Fibroblast of mammary gland (primary cell): ENCODE measurements around the gene ADM2.
A peak's percentile ranks its signal among the peaks of the same experiment; 100 is the strongest.

Experiments
- DNase-seq: peaks from one replicate; pipeline ENCODE4 v3.0.0-alpha.2; 2010; ENCODE audit warnings: low read depth
- H3K4me3 ChIP-seq: 2 replicates; pipeline ENCODE4 v1.5.1; 2011; ENCODE audit warnings: low read depth, mild to moderate bottlenecking, low read length, moderate library complexity; ENCODE audit not compliant: control insufficient read depth
- TF ChIP-seq, protein P1 (sequence below): conservative IDR thresholded peaks from 2 replicates; pipeline ENCODE4 v1.5.1; 2011; ENCODE audit warnings: low read depth, low read length, inconsistent platforms; ENCODE audit not compliant: control insufficient read depth, insufficient read depth

Gene ADM2

DNA sequence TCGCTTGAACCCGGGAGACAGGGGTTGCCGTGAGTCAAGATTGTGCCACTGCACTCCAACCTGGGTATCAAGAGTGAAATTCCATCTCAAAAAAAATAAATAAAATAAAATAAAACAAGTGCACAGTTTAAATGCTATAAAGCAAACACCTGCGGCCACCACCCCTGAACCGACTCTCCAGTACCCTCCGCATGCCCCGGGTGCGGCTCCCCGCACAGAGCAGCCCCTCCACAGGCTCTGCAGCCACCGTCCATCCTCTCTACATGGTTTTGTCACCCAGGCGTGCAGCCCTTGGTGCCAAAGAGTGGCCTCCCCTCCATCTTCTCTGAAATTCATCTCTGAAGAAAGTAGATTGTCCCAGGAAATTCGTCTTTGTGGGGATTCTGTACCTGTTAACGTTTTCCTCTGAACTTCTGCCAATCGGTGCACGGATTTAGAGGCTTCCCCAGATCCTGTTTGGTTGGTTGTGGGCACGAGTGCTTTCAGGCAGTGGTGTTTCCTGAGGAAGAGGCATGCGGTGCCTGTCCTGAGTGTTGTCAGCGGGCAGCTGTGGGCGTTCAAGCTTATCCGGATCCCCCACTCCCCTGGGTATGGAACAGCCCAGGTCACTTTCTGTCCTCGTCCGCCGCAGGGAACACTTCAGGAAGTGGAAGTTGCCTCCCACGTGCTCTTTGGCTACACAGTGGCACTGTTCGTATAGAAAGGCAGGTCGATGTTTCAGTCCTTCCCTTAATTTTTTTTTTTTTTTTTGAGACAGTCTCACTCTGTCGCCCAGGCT is 9.4 kb downstream of the ADM2 start:
- no peak overlapping the region for H3K4me3 ChIP-seq
- TF ChIP-seq, protein P1, sequence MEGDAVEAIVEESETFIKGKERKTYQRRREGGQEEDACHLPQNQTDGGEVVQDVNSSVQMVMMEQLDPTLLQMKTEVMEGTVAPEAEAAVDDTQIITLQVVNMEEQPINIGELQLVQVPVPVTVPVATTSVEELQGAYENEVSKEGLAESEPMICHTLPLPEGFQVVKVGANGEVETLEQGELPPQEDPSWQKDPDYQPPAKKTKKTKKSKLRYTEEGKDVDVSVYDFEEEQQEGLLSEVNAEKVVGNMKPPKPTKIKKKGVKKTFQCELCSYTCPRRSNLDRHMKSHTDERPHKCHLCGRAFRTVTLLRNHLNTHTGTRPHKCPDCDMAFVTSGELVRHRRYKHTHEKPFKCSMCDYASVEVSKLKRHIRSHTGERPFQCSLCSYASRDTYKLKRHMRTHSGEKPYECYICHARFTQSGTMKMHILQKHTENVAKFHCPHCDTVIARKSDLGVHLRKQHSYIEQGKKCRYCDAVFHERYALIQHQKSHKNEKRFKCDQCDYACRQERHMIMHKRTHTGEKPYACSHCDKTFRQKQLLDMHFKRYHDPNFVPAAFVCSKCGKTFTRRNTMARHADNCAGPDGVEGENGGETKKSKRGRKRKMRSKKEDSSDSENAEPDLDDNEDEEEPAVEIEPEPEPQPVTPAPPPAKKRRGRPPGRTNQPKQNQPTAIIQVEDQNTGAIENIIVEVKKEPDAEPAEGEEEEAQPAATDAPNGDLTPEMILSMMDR = no peak
- DNase-seq = no peak

DNA sequence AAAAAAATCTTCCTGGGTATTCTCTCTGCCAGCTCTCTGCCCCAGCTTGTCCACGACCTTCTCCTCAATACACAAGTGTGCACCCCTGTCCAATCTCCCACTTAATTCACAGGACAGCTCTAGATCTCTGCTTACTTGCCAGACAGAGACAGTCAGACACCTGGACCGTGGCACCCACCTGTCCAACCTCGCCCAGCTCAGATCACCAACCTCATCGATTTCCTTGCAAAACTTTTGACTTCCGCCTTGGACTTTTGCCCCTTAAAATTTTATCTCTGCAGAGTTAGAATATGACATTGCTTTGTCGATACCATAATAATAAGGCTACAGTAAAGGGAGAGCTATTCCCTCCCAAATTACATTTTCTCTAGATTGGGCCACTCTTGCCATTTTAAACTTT is 15.8 kb downstream of the ADM2 start:
- H3K4me3 ChIP-seq = no peak overlapping the region
- TF ChIP-seq, protein P1 = no peak
- no peak for DNase-seq

- DNase-seq = peak; percentile 66
- TF ChIP-seq, protein P1 = peak; percentile 85
- H3K4me3 ChIP-seq = no peak overlapping the region
These were observed 17.1 kb downstream of the ADM2 start for GRCh38 chr22:50498322-50498890.

GRCh38 chr22:50500452-50500851 is 19.1 kb downstream of the ADM2 start:
- no peak for DNase-seq
- TF ChIP-seq, protein P1 = no peak
- no peak overlapping the region for H3K4me3 ChIP-seq

- DNase-seq = no peak
- H3K4me3 ChIP-seq = no peak overlapping the region
- TF ChIP-seq, protein P1 = no peak
These were observed 20.8 kb downstream of the ADM2 start for GRCh38 chr22:50502096-50502495.

- no peak overlapping the region for H3K4me3 ChIP-seq
- TF ChIP-seq, protein P1 = no peak
- DNase-seq = no peak
These were observed 21.5 kb downstream of the ADM2 start for GRCh38 chr22:50502628-50503474.
